Heart left ventricle (tissue), 16 donors: ENCODE measurements around the gene CCDC187. TPM values are rescaled to one million over a fixed set of nuclear protein-coding genes. Genes with fewer than 3 reads are reported as not detected.

ENCODE experiments used
- ATAC-seq, 4 donors: fragments of 200-7000 bp; cut with Tn5 transposase; one replicate each; pipeline ENCODE4 v1.9.1; 2020 to 2022; ENCODE audit warnings: moderate library complexity in 4 of 4, mild to moderate bottlenecking in 3 of 4, moderate number of reproducible peaks in 1 of 4
- DNase-seq, 5 donors: peaks; one replicate each; pipeline ENCODE4 v3.0.0-alpha.2; 2020
- H3K27ac ChIP-seq, 12 donors: fragments of 200-600 bp; sonication (generic) in 4 of 12; one replicate each; pipeline versions ENCODE4 v1.5.0 to v1.8.0; 2016 to 2022; ENCODE audit warnings: mild to moderate bottlenecking in 2 of 12
- H3K27me3 ChIP-seq, 9 donors: fragments of 200-600 bp; sonication (generic) in 2 of 9; one replicate each; pipeline versions ENCODE4 v1.5.1 to v1.8.0; 2016 to 2022; ENCODE audit warnings: mild to moderate bottlenecking in 3 of 9
- H3K36me3 ChIP-seq, 9 donors: fragments of 200-600 bp; sonication (generic) in 2 of 9; one replicate each; pipeline versions ENCODE4 v1.5.0 to v1.8.0; 2018 to 2022; ENCODE audit warnings: mild to moderate bottlenecking in 2 of 9
- H3K4me1 ChIP-seq, 12 donors: fragments of 200-600 bp; sonication (generic) in 4 of 12; one replicate each; pipeline versions ENCODE4 v1.5.0 to v1.8.0; 2016 to 2022; ENCODE audit warnings: mild to moderate bottlenecking in 3 of 12
- H3K4me3 ChIP-seq, 12 donors: fragments of 200-600 bp; sonication (generic) in 4 of 12; one replicate each; pipeline versions ENCODE4 v1.5.0 to v1.8.0; 2017 to 2022; ENCODE audit warnings: mild to moderate bottlenecking in 9 of 12, moderate library complexity in 4 of 12
- H3K9me3 ChIP-seq, 12 donors: fragments of 200-600 bp; sonication (generic) in 4 of 12; one replicate each; pipeline versions ENCODE4 v1.5.0 to v1.8.0; 2016 to 2022; ENCODE audit warnings: mild to moderate bottlenecking in 1 of 12
- CTCF ChIP-seq, 12 donors: fragments of 200-600 bp; sonication (generic) in 4 of 12; IDR thresholded peaks; one replicate each; pipeline versions ENCODE4 v1.5.0 to v1.8.0; 2018 to 2022; ENCODE audit warnings: antibody characterized with exemption in 12 of 12, mild to moderate bottlenecking in 5 of 12
- POLR2A ChIP-seq, 2 donors: fragments of 450-650 bp; IDR thresholded peaks; one replicate each; pipeline ENCODE4 v1.6.1; 2017; ENCODE audit warnings: antibody characterized with exemption in 2 of 2, mild to moderate bottlenecking in 2 of 2, moderate library complexity in 2 of 2
- WGBS, 4 donors: extraction: QIAGEN DNeasy Blood & Tissue Kit in 2 of 4; methylation state at CpG; one replicate each; pipeline versions ENCODE4 v1.1.5 to v1.1.7; 2013 to 2018; 5-methylcytosine and 5-hydroxymethylcytosine counted together
- intact Hi-C, 10 donors: fragments of 100-400 bp; cut with DNase I; formaldehyde crosslinking; loops; one replicate each; pipeline versions ENCODE4 v1.11.1 to v1.14.2; 2022
- polyA plus RNA-seq, 2 donors: library from polyadenylated mRNA; stranded (reverse); fragments of 200-250 nt; gene quantifications; one replicate each; pipeline ENCODE4 v1.2.3, GENCODE V29; 2013
- total RNA-seq, 9 donors: library from RNA; depleted of rRNA in 2 of 9; stranded (reverse); fragments of >200 nt in 2 of 9; fragmentation: NEBNext Ultra II Directional in 3 of 9; extraction: Animal tissue kit (Norgen Biotek cat#: 25700) in 3 of 9; gene quantifications; one replicate each; pipeline versions ENCODE4 v1.1.0 to v1.2.4, GENCODE V29; 2016 to 2023
- donor health status: ischemic (EF 13 %, LVEDD 7.1; RV severe dilation, severe dysfunction).
- donor health status: healthy with polysubstance abuse.
- donor health status: DM: no; HTN: yes; CAD: no.
- donor health status: DM: no; HTN: no; CAD: no.
- donor health status: ischemic (EF 25% LVEDD 6.9; RV normal size, moderate dysfunction).
- donor health status: ischemic (EF 25% LVEDD 5.7; RV mildly dilated, moderate dysfunction).
- donor health status: healthy.
- donor health status: DM: yes; HTN: yes; CAD: no.
- donor health status: ischemic (EF 35%, LVEDD 5.7; RV mildly dilated, moderate dysfunction).
- donor health status: nonischemic (EF 11% LVEDD 7.7; RV severe dilation, severe dysfunction).
- donor health status: DM: yes; HTN: yes; CAD: no.
- donor health status: PGD.
- donor health status: ischemic (EF 29% LVEDD 5.4; RV normal size, mild dysfunction).
- donor health status: nonischemic (EF 23%, LVEDD 6.1; RV moderate dilation, normal function).

CCDC187 gene
- total and polyA plus RNA-seq, 11 donors, result 0.04 TPM; not detected in 10

DNA sequence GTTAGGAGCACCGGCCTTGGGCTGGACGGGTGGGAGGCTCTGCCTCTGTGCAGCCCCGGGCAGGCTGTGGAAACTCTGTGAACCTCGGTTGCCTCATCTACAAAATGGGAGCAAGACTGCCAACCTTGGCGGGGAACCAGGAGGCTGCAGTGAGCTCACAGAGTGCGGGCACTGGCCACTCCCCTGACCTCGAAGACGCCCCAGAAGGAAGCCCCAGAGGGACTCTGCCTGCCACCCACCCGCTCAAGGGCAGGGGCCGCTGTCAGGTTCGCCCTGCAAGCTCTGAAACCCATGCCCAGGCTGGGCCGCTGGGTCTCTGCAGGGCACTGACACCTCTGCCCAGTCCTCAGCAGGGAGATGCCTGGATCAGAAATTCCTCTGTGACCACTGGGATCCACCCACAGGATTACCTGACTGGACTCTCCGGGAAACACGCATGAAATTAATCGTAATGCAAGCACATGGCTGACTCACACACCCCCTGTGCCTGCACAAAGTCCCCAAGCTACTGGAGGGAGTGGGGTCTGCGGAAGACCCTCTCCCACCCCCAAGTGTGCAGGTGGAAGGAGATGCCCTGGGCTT, 7.4 kb downstream of the CCDC187 start:
- H3K4me3 ChIP-seq, result no peak overlapping the region
- TF ChIP-seq CTCF (IDR thresholded peaks at IDR 0.05) (no peak), POLR2A (IDR thresholded peaks at IDR 0.05) (no peak)
- DNase-seq (peak in 2 of 5 donors; percentile 10 to 61), ATAC-seq (no peak)
- H3K27me3 ChIP-seq, result no peaks in the 10 kb centered on the region
- H3K36me3 ChIP-seq, result no peaks in the 10 kb centered on the region
- no peak overlapping the region for H3K27ac ChIP-seq
- H3K4me1 ChIP-seq, result no peaks in the 10 kb centered on the region
- H3K9me3 ChIP-seq, result no peaks in the 10 kb centered on the region
- intact Hi-C loops, result no loop called here
- 85 to 88% (median 87%) methylated on average over 12 to 16 of the region's 16 CpGs for WGBS, 4 donors

DNA sequence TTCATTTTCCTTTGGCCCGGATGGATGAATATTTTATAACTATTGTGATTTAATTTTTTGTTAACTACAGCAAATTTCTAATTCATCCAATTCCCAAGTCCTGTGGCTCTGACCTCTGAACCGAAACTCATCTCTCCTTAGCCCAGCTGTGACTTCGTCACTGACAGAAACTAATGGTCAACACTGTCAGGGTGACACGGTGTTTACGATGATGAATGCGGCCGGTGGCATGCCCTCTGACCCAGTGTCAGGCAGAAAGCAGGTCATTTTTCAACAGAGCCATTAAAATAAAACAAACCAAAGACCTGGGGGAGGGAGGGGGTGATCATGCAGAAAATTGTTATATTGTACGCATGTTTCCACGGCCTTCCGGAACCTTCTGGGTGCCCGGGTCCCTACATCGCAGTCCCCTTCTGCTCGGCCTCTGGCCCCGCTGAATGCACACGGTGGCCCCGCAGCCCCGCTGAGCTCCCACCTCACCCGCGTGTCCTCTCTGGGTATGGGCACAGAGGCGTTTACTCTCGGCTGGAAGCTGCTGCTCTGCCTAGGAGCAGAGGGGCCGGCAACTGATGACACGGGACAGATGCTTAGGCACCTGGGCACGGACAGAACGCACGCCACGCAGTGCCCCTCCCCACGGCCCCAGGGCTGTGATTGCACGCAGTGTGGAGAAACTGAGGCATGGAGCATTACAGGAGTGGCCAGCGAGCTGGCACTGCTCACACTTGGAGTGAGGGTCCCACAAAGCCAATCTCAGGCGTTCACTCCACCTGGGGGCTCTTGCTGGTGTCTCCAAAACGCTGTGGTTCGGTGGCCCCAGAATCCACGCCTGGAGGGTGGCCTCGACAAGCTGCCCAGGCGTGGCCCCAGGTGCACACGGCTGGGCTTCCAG, 8.1 kb downstream of the CCDC187 start:
- TF ChIP-seq POLR2A (IDR thresholded peaks at IDR 0.05) (no peak), CTCF (IDR thresholded peaks at IDR 0.05) (no peak)
- DNase-seq (peak in 2 of 5 donors; percentile 19 to 44), ATAC-seq (no peak)
- no peaks in the 10 kb centered on the region for H3K9me3 ChIP-seq
- H3K4me3 ChIP-seq, result no peak overlapping the region
- no peaks in the 10 kb centered on the region for H3K27me3 ChIP-seq
- no peaks in the 10 kb centered on the region for H3K4me1 ChIP-seq
- no peak overlapping the region for H3K27ac ChIP-seq
- 72 to 78% (median 77%) methylated on average over 24 to 37 of the region's 37 CpGs for WGBS, 4 donors
- intact Hi-C loops, result no loop called here
- no peaks in the 10 kb centered on the region for H3K36me3 ChIP-seq

DNA sequence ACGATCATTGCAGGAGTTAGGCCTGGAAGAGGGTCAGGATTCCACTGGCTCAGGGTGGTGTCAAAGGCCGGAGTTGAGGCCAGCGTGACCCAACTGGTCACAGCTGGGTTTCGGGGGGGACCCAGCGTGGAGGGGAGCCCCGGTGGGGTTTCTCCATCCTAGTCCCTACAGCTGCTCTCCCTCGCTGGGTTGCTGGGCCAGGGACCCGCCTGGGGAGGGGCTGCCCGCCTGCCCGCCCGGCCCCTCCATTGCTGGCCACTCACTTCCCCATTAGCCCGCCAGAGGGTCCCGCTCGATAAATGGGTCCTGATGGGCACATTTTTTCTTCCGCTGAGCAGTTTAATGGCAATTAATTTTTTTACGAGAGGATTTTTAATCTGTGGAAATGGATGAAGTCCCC, 8.8 kb downstream of the CCDC187 start:
- H3K27me3 ChIP-seq, result peaks cover 0 to 5% (median 0%) of the 10 kb centered on the region in 9 donors
- WGBS, 4 donors, result 90 to 94% (median 92%) methylated on average over 11 to 16 of the region's 16 CpGs
- ATAC-seq, result no peak
- intact Hi-C loops, result no loop called here
- H3K36me3 ChIP-seq, result no peaks in the 10 kb centered on the region
- no peak overlapping the region for H3K4me3 ChIP-seq
- no peak for TF ChIP-seq POLR2A (IDR thresholded peaks at IDR 0.05)
- TF ChIP-seq CTCF (IDR thresholded peaks at IDR 0.05), result no peak
- H3K9me3 ChIP-seq, result no peaks in the 10 kb centered on the region
- DNase-seq, result no peak
- no peaks in the 10 kb centered on the region for H3K4me1 ChIP-seq
- no peak overlapping the region for H3K27ac ChIP-seq

- intact Hi-C loops, result no loop called here
- DNase-seq, result no peak
- no peak overlapping the region for H3K4me3 ChIP-seq
- peaks cover 0 to 6% (median 0%) of the 10 kb centered on the region in 9 donors for H3K27me3 ChIP-seq
- H3K36me3 ChIP-seq, result no peaks in the 10 kb centered on the region
- no peaks in the 10 kb centered on the region for H3K9me3 ChIP-seq
- TF ChIP-seq POLR2A (IDR thresholded peaks at IDR 0.05) (no peak), CTCF (IDR thresholded peaks at IDR 0.05) (no peak)
- 83 to 93% (median 86%) methylated on average over 3 to 5 of the region's 5 CpGs for WGBS, 4 donors
- no peak overlapping the region for H3K27ac ChIP-seq
- no peak for ATAC-seq
- no peaks in the 10 kb centered on the region for H3K4me1 ChIP-seq
Measured at GRCh38 chr9:136294437-136294836, 9.5 kb downstream of the CCDC187 start.
